GM12875 (cell line): ENCODE data around the gene CBX4.

Source experiments
- H3K4me3 ChIP-seq: one replicate; pipeline ENCODE4 v1.5.1; 2011; ENCODE audit warnings: low read depth, low read length, control low read depth
- TF ChIP-seq, protein P1 (sequence below): IDR thresholded peaks from 2 replicates; pipeline ENCODE4 v1.5.1; 2011; ENCODE audit warnings: low read depth, mild to moderate bottlenecking, control low read depth, inconsistent platforms, low read length, moderate library complexity, borderline replicate concordance; ENCODE audit not compliant: insufficient read depth

Gene CBX4

DNA sequence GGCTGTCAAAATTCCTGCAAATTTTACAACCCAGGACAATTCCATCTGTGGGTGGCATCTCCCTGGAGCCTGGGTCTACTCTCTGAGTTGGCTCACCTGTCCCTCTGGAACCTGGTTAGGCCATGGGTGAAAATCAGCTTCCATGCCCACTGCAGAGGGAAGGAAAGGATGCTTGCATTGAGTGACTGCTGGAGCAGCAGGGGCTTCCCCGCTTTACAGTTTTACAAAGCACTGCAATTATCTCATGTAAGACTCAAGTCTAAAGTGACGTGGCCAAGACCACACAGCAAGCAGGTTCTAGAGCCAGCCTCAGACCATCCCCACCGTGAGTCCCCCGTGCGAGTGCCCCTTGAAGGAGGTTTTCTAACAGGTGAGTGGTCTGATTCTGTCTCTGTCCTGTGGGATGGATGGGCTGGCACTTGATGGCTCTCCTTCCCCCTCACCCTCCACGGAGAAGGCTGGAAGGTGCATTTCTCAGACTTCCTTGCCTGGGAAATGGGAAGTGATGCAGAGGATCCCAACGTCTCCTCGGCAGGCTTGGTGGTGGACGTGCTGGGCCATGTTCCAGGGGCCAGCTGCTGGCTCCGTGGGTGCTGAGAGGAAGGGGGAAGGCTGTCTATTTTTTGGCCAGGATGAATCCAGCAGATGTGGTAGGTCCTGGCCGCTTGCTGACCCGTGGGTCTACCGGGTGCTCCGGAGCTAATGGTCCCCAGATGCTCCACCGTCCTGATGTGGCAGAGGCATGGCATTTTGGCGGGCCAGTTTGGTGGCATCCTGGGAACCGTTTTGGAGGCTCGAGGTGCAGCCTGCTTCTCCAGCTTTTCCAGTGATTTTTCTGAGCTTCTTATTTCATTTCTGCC, 26.3 kb upstream of the CBX4 start:
- TF ChIP-seq, protein P1, sequence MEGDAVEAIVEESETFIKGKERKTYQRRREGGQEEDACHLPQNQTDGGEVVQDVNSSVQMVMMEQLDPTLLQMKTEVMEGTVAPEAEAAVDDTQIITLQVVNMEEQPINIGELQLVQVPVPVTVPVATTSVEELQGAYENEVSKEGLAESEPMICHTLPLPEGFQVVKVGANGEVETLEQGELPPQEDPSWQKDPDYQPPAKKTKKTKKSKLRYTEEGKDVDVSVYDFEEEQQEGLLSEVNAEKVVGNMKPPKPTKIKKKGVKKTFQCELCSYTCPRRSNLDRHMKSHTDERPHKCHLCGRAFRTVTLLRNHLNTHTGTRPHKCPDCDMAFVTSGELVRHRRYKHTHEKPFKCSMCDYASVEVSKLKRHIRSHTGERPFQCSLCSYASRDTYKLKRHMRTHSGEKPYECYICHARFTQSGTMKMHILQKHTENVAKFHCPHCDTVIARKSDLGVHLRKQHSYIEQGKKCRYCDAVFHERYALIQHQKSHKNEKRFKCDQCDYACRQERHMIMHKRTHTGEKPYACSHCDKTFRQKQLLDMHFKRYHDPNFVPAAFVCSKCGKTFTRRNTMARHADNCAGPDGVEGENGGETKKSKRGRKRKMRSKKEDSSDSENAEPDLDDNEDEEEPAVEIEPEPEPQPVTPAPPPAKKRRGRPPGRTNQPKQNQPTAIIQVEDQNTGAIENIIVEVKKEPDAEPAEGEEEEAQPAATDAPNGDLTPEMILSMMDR = no peak
- H3K4me3 ChIP-seq = no peak overlapping the region

DNA sequence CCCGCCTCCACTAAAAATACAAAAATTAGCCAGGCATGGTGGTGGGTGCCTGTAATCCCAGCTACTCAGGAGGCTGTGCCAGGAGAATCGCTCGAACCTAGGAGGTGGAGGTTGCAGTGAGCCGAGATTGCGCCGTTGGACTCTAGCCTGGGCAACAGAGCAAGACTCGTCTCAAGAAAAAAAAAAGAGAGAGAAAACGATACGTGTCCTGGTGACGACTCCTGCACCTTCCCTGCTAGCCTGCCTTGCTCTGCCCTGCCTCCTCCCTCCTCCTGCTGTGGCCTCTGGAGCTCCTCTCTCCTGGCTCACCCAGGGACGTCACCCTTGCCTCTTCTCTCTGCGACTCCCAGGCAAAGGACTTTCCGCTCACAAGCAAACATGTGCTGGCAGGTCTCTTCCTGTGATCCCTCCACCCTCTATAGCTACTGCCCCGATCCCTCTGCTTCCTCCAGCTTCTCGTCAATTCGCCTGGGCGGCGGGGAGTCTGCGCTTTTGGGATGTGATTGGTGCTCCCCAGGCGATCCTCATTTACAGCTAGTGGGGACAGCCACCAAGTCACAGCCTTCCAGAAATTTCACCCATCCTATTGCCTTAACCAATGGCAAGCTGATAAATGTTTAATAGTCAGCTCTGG, 25.5 kb upstream of the CBX4 start:
- TF ChIP-seq, protein P1 = no peak

DNA sequence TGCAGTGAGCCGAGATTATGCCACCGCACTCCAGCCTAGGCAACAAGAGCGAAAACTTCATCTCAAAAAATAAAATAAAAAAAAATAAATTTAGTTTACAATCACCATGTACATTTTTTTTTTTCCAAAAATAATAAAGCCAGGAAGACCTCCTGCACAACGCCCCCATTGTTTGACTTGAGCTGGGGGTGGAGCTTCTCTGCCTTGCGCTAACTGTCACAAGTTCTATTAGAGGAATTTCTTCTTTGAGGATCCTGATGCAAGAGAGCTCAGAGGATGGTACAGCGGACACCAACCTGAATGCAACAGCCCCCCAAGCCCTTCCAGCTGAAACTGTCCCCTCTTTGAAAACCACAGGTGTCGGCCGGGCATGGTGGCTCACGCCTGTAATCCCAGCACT, 24.9 kb upstream of the CBX4 start:
- no peak overlapping the region for H3K4me3 ChIP-seq
- TF ChIP-seq, protein P1 = no peak

More for the DNA sequence above, 25.5 kb upstream of the CBX4 start:
- H3K4me3 ChIP-seq = no peak overlapping the region

DNA sequence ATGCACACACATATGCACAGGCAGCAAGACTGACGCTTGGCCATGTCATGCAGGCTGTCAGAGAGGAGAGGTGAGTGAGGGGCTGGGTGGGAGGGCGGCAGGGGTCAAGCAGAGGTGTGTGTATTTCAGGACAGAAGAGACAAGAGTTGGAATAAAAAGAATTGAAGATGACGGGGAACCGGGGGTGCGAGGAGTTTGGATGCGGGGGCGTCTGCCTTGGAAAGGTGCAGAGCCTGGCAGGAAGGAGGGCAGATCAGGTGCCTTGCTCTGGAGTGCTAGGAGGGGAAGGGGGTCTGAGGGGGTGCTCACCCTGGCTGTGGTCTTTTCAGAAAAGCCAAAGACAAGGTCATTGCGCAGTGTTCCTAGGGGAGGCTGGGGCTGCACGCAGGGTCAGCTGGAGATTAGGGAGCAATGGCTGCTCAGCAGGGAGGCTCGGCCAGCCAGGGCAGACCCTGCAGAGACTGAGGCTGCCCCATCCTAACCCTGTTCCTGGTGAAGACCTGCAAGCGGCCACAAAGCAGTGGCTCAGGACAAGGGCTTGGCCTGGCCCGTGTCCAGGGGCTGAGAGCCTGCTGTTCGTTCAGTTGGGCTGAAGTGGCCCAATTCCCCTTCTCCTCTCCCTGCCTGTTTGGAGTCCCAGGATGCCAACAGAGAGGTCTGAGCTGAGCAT, 23.7 kb upstream of the CBX4 start:
- TF ChIP-seq, protein P1 = no peak
- no peak overlapping the region for H3K4me3 ChIP-seq

DNA sequence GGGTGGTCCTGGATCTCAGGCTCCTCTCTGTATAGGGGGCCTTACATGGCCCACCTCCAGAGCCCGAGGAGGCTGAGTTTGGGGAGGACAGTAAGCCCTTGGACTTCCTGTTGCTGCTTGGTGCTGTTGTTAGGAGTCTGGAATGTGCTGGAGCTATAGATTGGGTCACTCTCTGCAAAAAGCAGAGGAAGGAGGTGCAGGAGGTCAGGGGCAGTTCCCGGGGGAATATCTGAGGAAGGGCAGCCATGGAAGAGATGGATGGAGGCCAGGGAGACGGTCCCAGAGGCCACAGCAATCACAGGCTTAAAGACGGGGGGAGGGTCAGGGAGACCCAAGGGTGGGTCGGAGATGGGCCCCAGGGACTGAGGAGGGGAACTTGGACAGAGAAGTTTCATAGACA, 23.0 kb upstream of the CBX4 start:
- TF ChIP-seq, protein P1 = no peak
- no peak overlapping the region for H3K4me3 ChIP-seq

DNA sequence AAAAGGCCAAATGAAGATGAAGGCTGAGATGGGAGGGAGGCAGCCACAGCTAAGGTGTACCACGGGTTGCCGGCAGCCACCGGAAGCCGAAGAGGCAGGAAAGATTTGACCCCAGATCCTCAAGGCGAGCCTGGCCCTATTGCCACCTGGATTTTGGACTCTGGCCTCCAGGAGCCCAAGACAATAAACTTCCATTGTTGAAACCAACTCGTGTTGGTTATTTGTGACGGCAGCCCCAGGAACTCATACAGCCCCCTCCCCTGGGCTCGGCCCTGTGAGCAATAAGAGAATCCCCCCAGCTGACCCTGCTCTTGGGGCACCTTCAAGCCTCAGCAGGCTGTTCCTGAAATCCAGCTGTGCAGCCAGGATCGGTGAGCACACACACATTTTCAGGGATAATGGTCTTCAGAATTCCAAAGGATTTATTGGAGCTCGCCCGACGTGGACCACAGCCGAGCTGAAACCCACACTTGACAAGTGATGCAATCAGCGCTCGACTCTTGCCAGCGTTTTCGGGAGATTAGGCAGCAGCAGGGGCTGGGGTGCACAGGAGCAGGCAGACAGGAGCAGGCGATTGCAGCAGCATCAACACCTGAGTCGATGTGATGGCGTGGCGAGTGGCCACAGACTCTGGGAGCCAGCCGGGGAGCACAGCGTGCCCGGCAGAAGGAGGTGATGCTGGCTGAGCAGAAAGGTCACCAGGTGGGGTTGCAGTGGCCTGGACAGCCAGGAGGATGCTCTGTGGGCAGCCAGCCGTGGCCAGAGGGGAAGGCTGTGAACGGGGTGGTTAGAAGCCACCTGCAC, 22.4 kb upstream of the CBX4 start:
- TF ChIP-seq, protein P1 = no peak
- H3K4me3 ChIP-seq = no peak overlapping the region
